Thoracic aorta (tissue), 2 donors: ENCODE measurements around the gene NES. TPM values are rescaled to one million over a fixed set of nuclear protein-coding genes. Genes with fewer than 3 reads are reported as not detected.

Source experiments
- ATAC-seq: fragments of 150-250 bp; one replicate; pipeline ENCODE4 v1.8.0; 2017; ENCODE audit warnings: low read depth; ENCODE audit not compliant: insufficient number of reproducible peaks, low FRiP score
- DNase-seq: peaks from one replicate; pipeline ENCODE4 v3.0.0-alpha.2; 2020; ENCODE audit warnings: low spot score
- H3K27ac ChIP-seq, 2 donors: fragments of 200-600 bp; sonication (generic); 1 replicate in 1 of 2; 2 replicates in 1 of 2; pipeline ENCODE4 v1.5.1; 2016; ENCODE audit warnings: mild to moderate bottlenecking in 2 of 2, moderate library complexity in 2 of 2
- H3K27me3 ChIP-seq: fragments of 200-600 bp; sonication (generic); replicated peaks from 2 replicates; pipeline ENCODE4 v1.6.0; 2016; ENCODE audit warnings: mild to moderate bottlenecking; ENCODE audit not compliant: insufficient read depth
- H3K36me3 ChIP-seq: fragments of 200-600 bp; sonication (generic); one replicate; pipeline ENCODE4 v1.5.1; 2016
- H3K4me1 ChIP-seq, 2 donors: fragments of 200-600 bp; sonication (generic); 1 replicate in 1 of 2; 2 replicates in 1 of 2; pipeline versions ENCODE4 v1.5.1 to v1.6.0; 2016; ENCODE audit warnings: low read depth in 2 of 2, mild to moderate bottlenecking in 1 of 2; ENCODE audit not compliant: control insufficient read depth in 1 of 2
- H3K4me3 ChIP-seq: fragments of 200-600 bp; sonication (generic); 2 replicates; pipeline ENCODE4 v1.5.1; 2016; ENCODE audit warnings: mild to moderate bottlenecking
- H3K9me3 ChIP-seq: fragments of 200-600 bp; sonication (generic); 2 replicates; pipeline ENCODE4 v1.5.1; 2016
- total RNA-seq, 2 donors: library from RNA; depleted of rRNA; stranded (reverse); fragments of >200 nt; gene quantifications; one replicate each; pipeline versions ENCODE4 v1.1.0 to v1.2.3, GENCODE V29; 2016
- TF ChIP-seq, protein P1 (sequence below): fragments of 200-600 bp; sonication (generic); IDR thresholded peaks from one replicate; pipeline ENCODE4 v1.5.1; 2019; ENCODE audit warnings: antibody characterized with exemption

NES gene
- total RNA-seq, 2 donors from 2014 or later = 30.6 to 30.9 TPM

DNA sequence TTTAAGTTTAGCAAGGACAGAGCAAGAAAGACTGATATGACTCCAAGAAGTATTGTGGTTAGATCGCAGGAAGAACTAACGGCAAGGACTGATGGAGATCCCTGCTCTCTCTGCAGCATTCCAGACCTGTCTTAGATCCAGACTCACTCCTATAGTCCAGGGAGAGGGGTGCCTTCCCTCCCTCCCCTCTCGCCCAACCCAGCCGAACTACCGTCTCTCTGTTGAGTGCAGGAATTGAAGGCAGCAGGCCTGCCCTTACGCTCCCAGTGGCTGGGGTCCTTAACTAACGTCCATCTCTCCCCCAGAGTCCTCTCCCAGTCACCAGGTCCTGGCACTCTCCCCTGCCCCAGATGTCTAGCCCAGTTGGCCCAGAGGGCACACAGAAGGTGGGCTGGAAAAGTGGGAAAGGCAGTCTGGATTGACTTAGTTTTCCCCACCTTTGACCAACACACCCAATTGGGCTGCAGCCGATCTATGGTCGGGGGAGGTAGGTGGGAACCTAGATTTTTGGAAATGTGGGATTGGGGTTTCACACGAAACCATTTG lies 27.0 kb upstream of the NES start:
- no peaks in the 10 kb centered on the region for H3K9me3 ChIP-seq
- H3K27me3 ChIP-seq = no peaks in the 10 kb centered on the region
- H3K27ac ChIP-seq = no peak overlapping the region
- ATAC-seq = no peak
- no peak for DNase-seq
- no peaks in the 10 kb centered on the region for H3K36me3 ChIP-seq
- H3K4me3 ChIP-seq = peak overlapping the region; percentile 74
- TF ChIP-seq, protein P1, sequence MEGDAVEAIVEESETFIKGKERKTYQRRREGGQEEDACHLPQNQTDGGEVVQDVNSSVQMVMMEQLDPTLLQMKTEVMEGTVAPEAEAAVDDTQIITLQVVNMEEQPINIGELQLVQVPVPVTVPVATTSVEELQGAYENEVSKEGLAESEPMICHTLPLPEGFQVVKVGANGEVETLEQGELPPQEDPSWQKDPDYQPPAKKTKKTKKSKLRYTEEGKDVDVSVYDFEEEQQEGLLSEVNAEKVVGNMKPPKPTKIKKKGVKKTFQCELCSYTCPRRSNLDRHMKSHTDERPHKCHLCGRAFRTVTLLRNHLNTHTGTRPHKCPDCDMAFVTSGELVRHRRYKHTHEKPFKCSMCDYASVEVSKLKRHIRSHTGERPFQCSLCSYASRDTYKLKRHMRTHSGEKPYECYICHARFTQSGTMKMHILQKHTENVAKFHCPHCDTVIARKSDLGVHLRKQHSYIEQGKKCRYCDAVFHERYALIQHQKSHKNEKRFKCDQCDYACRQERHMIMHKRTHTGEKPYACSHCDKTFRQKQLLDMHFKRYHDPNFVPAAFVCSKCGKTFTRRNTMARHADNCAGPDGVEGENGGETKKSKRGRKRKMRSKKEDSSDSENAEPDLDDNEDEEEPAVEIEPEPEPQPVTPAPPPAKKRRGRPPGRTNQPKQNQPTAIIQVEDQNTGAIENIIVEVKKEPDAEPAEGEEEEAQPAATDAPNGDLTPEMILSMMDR = no peak
- H3K4me1 ChIP-seq = peaks cover 24 to 28% of the 10 kb centered on the region in 2 donors

GRCh38 chr1:156703741-156704140 lies 26.5 kb upstream of the NES start:
- Histone ChIP-seq H3K4me1 (peaks cover 24 to 27% of the 10 kb centered on the region in 2 donors), H3K4me3 (no peak overlapping the region), H3K27me3 (no peaks in the 10 kb centered on the region), H3K36me3 (no peaks in the 10 kb centered on the region), H3K27ac (no peak overlapping the region), H3K9me3 (no peaks in the 10 kb centered on the region)
- TF ChIP-seq, protein P1 = no peak
- DNase-seq (no peak), ATAC-seq (no peak)

DNA sequence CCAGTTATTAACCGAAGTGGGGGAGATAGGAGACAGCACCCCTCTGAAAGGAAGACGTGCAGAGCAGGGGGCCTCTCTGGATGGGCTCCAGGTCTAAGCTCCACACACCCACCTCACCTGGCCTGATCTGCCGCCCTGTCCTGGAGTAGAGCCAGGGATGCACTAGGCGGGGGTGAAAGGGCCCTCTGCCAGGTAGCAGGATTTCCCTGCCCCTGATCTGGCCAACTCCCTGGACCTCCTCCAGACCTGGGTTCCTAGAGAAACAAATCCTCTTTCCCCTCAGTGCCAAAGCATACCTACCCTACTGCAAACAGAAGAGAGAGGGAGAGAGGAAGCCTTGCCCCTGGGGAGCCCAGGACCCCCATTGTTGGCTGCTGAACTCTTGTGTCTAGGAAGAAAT lies 26.1 kb upstream of the NES start:
- ATAC-seq = no peak
- Histone ChIP-seq H3K4me3 (no peak overlapping the region), H3K4me1 (peaks cover 24 to 27% of the 10 kb centered on the region in 2 donors), H3K9me3 (no peaks in the 10 kb centered on the region), H3K36me3 (no peaks in the 10 kb centered on the region), H3K27ac (no peak overlapping the region), H3K27me3 (no peaks in the 10 kb centered on the region)
- TF ChIP-seq, protein P1 = no peak
- no peak for DNase-seq

DNA sequence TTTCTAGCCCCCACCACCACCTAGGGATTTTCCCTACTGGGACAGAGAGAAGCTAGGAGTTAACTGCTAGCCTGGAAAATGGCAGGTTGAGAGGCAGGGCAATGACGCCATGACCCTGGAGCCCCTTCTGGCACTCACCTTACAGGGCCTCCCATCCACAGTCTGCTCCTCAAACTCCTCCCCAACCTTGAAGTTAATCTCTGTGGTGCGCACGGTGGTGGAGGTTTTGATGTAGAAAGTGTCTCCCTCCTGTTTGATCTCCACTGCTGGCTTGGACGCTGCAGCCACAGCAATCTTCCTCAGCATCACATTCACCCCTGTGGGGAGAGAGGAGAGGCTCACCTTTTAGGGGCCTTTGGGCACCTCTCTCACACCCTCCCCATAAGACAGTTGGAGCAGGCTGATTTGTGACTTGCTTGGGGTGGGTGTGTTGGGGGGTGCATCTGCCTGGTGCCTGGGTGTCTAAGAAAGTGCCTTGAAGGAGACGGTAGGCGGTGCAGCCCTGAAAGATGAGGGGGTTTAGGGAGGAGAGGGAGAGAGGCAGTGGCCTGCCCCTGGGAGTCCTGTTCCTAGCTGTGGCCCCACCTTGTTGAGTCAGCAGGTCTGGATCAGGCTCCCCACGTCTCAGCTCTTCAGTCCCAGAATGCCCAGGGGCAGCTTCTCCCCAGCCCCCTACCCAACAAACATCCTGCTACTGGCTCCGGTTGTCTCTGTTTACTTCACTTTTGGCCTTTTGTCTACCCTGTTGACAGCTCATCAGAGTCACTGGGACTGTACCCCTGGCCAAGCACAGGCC lies 23.7 kb upstream of the NES start:
- DNase-seq (no peak), ATAC-seq (no peak)
- TF ChIP-seq, protein P1 = no peak
- Histone ChIP-seq H3K27ac (no peak overlapping the region), H3K27me3 (no peaks in the 10 kb centered on the region), H3K36me3 (no peaks in the 10 kb centered on the region), H3K4me3 (no peak overlapping the region), H3K9me3 (no peaks in the 10 kb centered on the region), H3K4me1 (peaks cover 12 to 17% of the 10 kb centered on the region in 2 donors)

DNA sequence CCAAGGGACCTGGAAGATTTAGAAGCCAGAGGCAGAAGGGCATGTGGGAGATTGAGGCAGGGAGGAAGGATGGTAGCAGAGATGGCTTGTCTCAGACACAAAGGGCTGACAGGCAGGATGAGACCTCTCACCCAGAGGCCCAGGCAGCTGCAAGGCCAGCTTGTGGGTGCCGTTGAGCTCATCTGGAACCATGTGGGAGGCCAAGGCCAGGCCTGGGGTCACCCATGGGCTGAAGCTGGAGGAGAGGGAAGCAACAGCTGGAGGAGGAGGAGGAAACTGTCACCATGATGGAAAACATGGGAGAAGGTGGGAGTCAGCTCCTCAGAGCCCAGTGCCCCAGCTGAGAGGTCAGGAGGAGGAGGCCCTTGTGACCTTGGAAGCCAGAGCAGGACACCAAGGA lies 21.8 kb upstream of the NES start:
- no peaks in the 10 kb centered on the region for H3K27me3 ChIP-seq
- no peaks in the 10 kb centered on the region for H3K9me3 ChIP-seq
- H3K36me3 ChIP-seq = no peaks in the 10 kb centered on the region
- no peak overlapping the region for H3K4me3 ChIP-seq
- no peak overlapping the region for H3K27ac ChIP-seq
- no peaks in the 10 kb centered on the region for H3K4me1 ChIP-seq
- TF ChIP-seq, protein P1 = no peak
- DNase-seq = no peak
- no peak for ATAC-seq
